B cell (primary cell): ENCODE measurements around the gene MAN1A2. TPM values are rescaled to one million over a fixed set of nuclear protein-coding genes. Genes with fewer than 3 reads are reported as not detected.

ENCODE experiments used
- ATAC-seq: fragments of 200-7000 bp; cut with Tn5 transposase; one replicate; pipeline ENCODE4 v1.10.0; 2021; ENCODE audit warnings: low read depth, mild to moderate bottlenecking, moderate number of reproducible peaks, moderate library complexity
- CTCF ChIA-PET: fragments of 350-600 bp; sonication (Branson Sonifier 250); formaldehyde crosslinking; loops from one replicate; lab custom pipeline; 2021; ENCODE audit warnings: antibody characterized with exemption, inconsistent platforms; lab: Charles Lee
- POLR2A ChIA-PET: fragments of 350-600 bp; sonication (Branson Sonifier 250); formaldehyde crosslinking; loops from one replicate; lab custom pipeline; 2021; ENCODE audit warnings: antibody characterized with exemption; lab: Charles Lee
- DNase-seq: peaks from one replicate; pipeline ENCODE4 v3.0.0; 2013
- H2AFZ ChIP-seq: 2 replicates; pipeline ENCODE4 v1.6.1; 2012; ENCODE audit warnings: mild to moderate bottlenecking, low read depth, low read length; ENCODE audit not compliant: insufficient read depth, poor library complexity, severe bottlenecking
- H3K27ac ChIP-seq, 2 donors: 1 replicate in 1 of 2; 2 replicates in 1 of 2; pipeline ENCODE4 v1.5.1; 2012 to 2013; ENCODE audit warnings: low read length in 2 of 2, mild to moderate bottlenecking in 2 of 2, moderate library complexity in 1 of 2
- H3K27me3 ChIP-seq, 4 experiments: fragments of 200-600 bp in 1 of 4; sonication (generic) in 1 of 4; replicated peaks in 1 of 4; 1 replicate in 2 of 4; 2 replicates in 2 of 4; pipeline versions ENCODE4 v1.6.1 to v1.7.0; 2013 to 2016; ENCODE audit warnings: low read length in 3 of 4, mild to moderate bottlenecking in 2 of 4, mixed read lengths in 1 of 4, moderate library complexity in 1 of 4; ENCODE audit not compliant: insufficient read depth in 4 of 4, control insufficient read depth in 3 of 4; ENCODE audit errors: control extremely low read depth in 1 of 4
- H3K36me3 ChIP-seq, 2 experiments: replicated peaks in 1 of 2; 1 replicate in 1 of 2; 2 replicates in 1 of 2; pipeline versions ENCODE4 v1.6.1 to v1.7.1; 2013; ENCODE audit warnings: low read length in 1 of 2; ENCODE audit not compliant: insufficient read depth in 2 of 2, control insufficient read depth in 1 of 2; ENCODE audit errors: control extremely low read depth in 1 of 2, extremely low read depth in 1 of 2
- H3K4me1 ChIP-seq, 2 donors: fragments of 200-600 bp in 1 of 2; sonication (generic) in 1 of 2; 1 replicate in 1 of 2; 2 replicates in 1 of 2; pipeline versions ENCODE4 v1.5.1 to v1.6.1; 2013 to 2017; ENCODE audit warnings: low read length in 2 of 2; ENCODE audit not compliant: control insufficient read depth in 2 of 2, insufficient read depth in 2 of 2
- H3K4me2 ChIP-seq: replicated peaks from 2 replicates; pipeline ENCODE3; 2012; ENCODE audit warnings: mild to moderate bottlenecking, low read depth, low read length; ENCODE audit not compliant: poor library complexity, severe bottlenecking
- H3K4me3 ChIP-seq, 5 experiments: fragments of 200-600 bp in 1 of 5; sonication (generic) in 1 of 5; 1 replicate in 3 of 5; 2 replicates in 2 of 5; pipeline versions ENCODE4 v1.5.1 to v1.7.0; 2011 to 2016; ENCODE audit warnings: low read length in 4 of 5, mild to moderate bottlenecking in 4 of 5, low read depth in 2 of 5, control low read depth in 1 of 5, moderate library complexity in 1 of 5; ENCODE audit not compliant: insufficient read depth in 1 of 5; ENCODE audit errors: control extremely low read depth in 1 of 5, extremely low read depth in 1 of 5
- H3K79me2 ChIP-seq: fragments of 200-600 bp; sonication (generic); one replicate; pipeline ENCODE4 v1.6.0; 2016; ENCODE audit warnings: low read length; ENCODE audit not compliant: control insufficient read depth, insufficient read depth
- H3K9ac ChIP-seq: fragments of 200-600 bp; sonication (generic); 2 replicates; pipeline ENCODE4 v1.6.1; 2017; ENCODE audit warnings: mild to moderate bottlenecking, low read length, moderate library complexity
- H3K9me3 ChIP-seq, 3 donors: one replicate each; pipeline versions ENCODE4 v1.6.1 to v1.7.1; 2013; ENCODE audit warnings: low read length in 2 of 3; ENCODE audit not compliant: control insufficient read depth in 2 of 3, insufficient read depth in 1 of 3; ENCODE audit errors: control extremely low read depth in 1 of 3
- H4K20me1 ChIP-seq: 2 replicates; pipeline ENCODE4 v1.6.0; 2012; ENCODE audit warnings: mild to moderate bottlenecking, low read length; ENCODE audit not compliant: insufficient read depth, control insufficient read depth, poor library complexity, severe bottlenecking
- H3K27ac Mint-ChIP-seq: one replicate; pipeline ENCODE4 v1.8.0; 2021; ENCODE audit warnings: mixed read lengths
- H3K27me3 Mint-ChIP-seq: one replicate; pipeline ENCODE4 v1.8.0; 2021; ENCODE audit warnings: mixed read lengths
- H3K4me1 Mint-ChIP-seq: one replicate; pipeline ENCODE4 v1.8.0; 2021; ENCODE audit warnings: mixed read lengths
- H3K4me3 Mint-ChIP-seq: one replicate; pipeline ENCODE4 v1.8.0; 2021; ENCODE audit warnings: mixed read lengths
- H3K9me3 Mint-ChIP-seq: one replicate; pipeline ENCODE4 v1.8.0; 2022; ENCODE audit warnings: mixed read lengths; ENCODE audit not compliant: insufficient read depth
- EZH2 ChIP-seq: IDR thresholded peaks from 2 replicates; pipeline ENCODE4 v1.6.1; 2012; ENCODE audit warnings: borderline replicate concordance, low read depth, mild to moderate bottlenecking, moderate library complexity, low read length; ENCODE audit not compliant: insufficient read depth, poor library complexity, severe bottlenecking
- WGBS: methylation state at CpG from one replicate; pipeline ENCODE4 v1.1.5; 2013; ENCODE audit warnings: missing lambda C conversion rate; ENCODE audit not compliant: insufficient coverage; 5-methylcytosine and 5-hydroxymethylcytosine counted together
- intact Hi-C: fragments of 100-400 bp; cut with micrococcal nuclease; formaldehyde crosslinking; loops from one replicate; pipeline ENCODE4 v1.10.0; 2022
- polyA plus RNA-seq: library from polyadenylated mRNA; depleted of rRNA; stranded (reverse); fragments of >200 nt; gene quantifications from 2 replicates; pipeline ENCODE4 v1.2.3, GENCODE V29; 2012
- total RNA-seq, 2 donors: library from RNA; stranded (reverse); fragments of 120-200 nt in 1 of 2; gene quantifications; 1 replicate in 1 of 2; 2 replicates in 1 of 2; pipeline versions ENCODE4 v1.2.3 to v1.2.4, GENCODE V29; 2013 to 2022
- TF ChIP-seq, protein P1 (sequence below): fragments of 200-600 bp; IDR thresholded peaks from one replicate; pipeline ENCODE4 v1.8.0; 2022; ENCODE audit warnings: antibody characterized with exemption, mild to moderate bottlenecking

Gene MAN1A2
- total and polyA plus RNA-seq, 2 donors (not counting 1 experiment from before 2014, with no cell fraction given) = 4.6 to 55.6 TPM

DNA sequence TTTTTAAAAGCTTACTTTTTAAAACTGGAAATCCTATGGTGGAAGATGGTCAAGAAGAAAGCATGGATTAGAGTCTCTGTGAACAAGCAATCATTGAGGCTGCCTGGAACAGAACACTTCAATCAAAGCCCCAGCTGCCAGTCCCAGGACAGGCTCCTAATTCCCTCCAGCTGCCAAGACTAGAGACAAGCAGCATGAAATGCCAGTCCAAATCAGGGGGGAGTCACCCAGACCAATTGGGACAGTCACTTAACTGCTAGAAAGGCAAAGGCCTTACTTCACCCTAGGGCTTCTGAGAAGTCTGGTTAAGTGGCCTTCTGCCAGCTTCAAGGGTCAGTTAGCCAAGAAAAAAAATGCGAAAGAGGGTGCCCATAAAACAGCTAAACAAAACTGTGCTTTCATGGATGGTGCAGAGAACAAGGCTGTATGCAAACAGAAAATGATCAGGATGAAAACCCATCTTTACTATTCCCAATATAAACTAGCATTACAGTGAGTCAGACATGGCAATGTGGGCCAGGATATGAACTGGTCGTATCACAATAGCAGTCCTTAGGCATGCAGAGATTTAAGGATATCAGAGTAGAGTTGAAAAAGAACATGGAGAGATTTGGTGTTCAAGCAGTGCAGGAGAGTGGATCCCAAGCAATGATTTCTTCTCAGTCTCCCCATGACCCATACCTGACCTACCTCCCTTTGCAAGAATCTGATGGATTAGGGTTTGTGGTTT, 31.0 kb upstream of the MAN1A2 start:
- Mint-ChIP-seq H3K27me3 (peaks cover 14% of the 10 kb centered on the region), H3K9me3 (no peaks in the 10 kb centered on the region), H3K4me1 (no peaks in the 10 kb centered on the region), H3K4me3 (no peak overlapping the region), H3K27ac (no peak overlapping the region)
- intact Hi-C loops = no loop called here
- H4K20me1 ChIP-seq = no peaks in the 10 kb centered on the region
- ChIA-PET CTCF (interaction anchor here (1.3 kb wide), 1 partner anchor 9 kb away, joined by 3 read pairs; no protein-coding TSS in a partner anchor), POLR2A (no interaction called here)
- H3K79me2 ChIP-seq = no peaks in the 10 kb centered on the region
- ATAC-seq = no peak
- H3K4me1 ChIP-seq = no peaks in the 10 kb centered on the region
- no peak overlapping the region for H3K4me2 ChIP-seq
- H3K9ac ChIP-seq = no peak overlapping the region
- H3K27me3 ChIP-seq = no peaks in the 10 kb centered on the region
- H3K4me3 ChIP-seq = no peak overlapping the region
- H3K36me3 ChIP-seq = no peaks in the 10 kb centered on the region
- TF ChIP-seq EZH2 = no peak
- TF ChIP-seq, protein P1, sequence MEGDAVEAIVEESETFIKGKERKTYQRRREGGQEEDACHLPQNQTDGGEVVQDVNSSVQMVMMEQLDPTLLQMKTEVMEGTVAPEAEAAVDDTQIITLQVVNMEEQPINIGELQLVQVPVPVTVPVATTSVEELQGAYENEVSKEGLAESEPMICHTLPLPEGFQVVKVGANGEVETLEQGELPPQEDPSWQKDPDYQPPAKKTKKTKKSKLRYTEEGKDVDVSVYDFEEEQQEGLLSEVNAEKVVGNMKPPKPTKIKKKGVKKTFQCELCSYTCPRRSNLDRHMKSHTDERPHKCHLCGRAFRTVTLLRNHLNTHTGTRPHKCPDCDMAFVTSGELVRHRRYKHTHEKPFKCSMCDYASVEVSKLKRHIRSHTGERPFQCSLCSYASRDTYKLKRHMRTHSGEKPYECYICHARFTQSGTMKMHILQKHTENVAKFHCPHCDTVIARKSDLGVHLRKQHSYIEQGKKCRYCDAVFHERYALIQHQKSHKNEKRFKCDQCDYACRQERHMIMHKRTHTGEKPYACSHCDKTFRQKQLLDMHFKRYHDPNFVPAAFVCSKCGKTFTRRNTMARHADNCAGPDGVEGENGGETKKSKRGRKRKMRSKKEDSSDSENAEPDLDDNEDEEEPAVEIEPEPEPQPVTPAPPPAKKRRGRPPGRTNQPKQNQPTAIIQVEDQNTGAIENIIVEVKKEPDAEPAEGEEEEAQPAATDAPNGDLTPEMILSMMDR = no peak
- no peak for DNase-seq
- no peak overlapping the region for H3K27ac ChIP-seq
- no peak overlapping the region for H2AFZ ChIP-seq
- H3K9me3 ChIP-seq = peaks cover 0 to 9% (median 0%) of the 10 kb centered on the region in 3 donors
- no CpG with 5 or more reads among the region's 2 CpGs for WGBS
